Dedifferentiated amniotic fluid mesenchymal stem cell (primary cell): Measurements from ENCODE around the gene RAB30.

Experiments
- DNase-seq: peaks from one replicate; pipeline ENCODE4 v3.0.0-alpha.2; 2016; ENCODE audit errors: extremely low spot score

RAB30 gene

DNA sequence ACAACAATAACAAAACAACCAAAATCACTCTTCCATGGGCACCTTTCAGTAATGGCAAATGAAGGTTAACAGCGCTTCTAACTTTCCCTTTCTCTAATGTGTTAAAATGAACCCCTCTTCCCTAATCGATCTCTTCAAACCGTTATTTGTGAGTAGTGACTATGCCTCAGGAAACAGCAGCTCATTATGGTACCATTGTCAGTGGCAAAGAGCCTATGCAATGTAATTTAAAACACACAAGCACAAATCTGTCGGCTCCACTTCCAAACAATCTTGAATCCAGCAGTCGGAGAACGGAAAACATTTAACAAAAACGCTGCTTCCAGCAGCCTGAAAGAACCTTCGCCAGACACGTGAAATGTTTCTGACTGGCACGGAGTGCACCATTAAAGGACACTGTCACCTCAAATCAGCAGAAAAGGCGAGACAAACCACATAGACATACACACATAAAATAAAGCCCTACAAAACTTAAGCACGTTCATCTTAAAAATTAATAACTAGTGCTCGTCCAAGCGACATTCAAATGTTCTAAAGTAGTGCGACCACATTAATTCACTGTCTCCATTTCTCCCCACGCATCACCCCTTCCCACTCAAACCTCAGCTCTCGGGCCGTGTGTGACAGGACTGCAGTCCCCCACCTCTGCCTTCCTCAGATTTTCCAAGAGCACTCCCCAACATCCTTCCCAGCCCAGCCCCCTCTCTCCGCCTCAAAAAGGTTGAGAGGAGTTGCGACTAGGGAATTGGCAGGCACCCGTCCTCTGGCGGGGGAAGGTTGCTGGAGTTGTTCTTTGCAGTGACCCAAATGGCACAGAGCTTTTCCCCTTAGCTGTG, 748 bp downstream of the RAB30 start:
- DNase-seq, result peak; percentile 38

- peak; percentile 79 for DNase-seq
These were observed 1.5 kb downstream of the RAB30 start for GRCh38 chr11:83070044-83070701.

DNA sequence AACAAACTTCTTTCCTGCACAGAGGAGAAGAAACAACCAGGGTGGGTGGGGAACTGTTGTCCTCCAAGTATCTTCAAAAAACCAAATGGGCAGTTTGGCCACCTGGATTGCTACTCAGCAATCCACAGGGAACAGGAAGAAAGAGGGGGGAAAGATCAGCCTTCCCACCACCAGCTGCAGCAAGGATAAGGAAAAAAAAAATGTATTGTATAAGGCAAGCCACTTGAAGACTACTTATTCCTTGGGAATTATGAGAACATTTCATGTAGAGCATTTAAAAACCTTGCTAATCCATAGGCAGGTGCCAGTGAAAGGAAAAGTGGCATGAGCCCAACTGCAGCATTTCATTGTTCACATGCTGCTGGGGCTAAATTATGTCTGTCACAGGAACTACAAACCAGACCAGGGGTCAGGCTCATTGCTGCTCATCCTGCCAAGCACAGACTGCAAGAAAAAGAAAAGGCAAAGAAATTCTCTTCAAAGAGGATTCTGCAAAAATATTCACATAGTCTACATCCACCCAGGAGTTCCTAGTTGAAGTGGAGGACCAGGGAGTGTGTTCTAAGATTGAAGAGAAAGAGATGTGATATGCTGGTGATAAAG, 2.2 kb downstream of the RAB30 start:
- DNase-seq, result no peak

DNA sequence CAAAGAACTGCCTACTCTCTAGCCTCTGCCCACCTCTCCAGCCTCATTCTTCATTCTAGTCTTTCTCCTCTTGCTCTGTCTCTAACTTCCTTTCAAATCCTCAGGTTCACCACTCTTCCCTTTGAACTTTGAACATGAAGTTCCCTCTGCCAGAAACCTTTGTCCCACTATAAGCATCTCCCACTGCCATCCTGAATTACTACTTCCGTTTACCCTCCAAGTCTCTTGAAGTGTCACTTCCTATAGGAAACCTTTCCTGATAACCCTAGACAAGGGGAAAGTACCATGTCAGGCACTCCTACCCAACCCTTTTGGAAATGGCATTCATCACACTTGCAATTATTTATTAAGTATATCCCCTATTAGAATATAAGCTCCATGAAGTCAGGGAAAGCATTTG, 3.1 kb downstream of the RAB30 start:
- DNase-seq, result no peak

GRCh38 chr11:83064011-83064410, 7.7 kb downstream of the RAB30 start:
- no peak for DNase-seq

GRCh38 chr11:83063073-83063754, 8.5 kb downstream of the RAB30 start:
- peak; percentile 65 for DNase-seq

- no peak for DNase-seq
These were observed 9.8 kb downstream of the RAB30 start for GRCh38 chr11:83061883-83062282.

- no peak for DNase-seq
These were observed 10.7 kb downstream of the RAB30 start for GRCh38 chr11:83060965-83061364.

GRCh38 chr11:83057721-83058120, 14.0 kb downstream of the RAB30 start:
- no peak for DNase-seq

DNA sequence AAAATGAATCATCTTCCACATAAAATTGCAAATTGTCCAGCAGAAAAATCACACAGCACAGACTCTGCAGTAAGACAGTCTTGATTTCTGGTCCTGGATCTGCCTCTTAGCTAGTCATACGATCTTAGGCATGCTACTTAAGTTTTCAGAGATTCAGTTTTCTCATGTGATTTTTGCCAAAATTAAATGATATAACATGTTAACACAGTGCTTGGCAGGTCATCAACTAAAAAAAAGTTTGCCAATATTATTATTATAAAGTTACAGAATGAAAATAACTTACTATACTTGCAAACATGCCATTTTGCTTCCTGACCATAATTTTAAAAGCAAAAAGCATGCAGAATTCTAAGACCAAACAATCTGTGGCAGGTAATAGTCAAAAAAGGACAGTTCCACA, 15.1 kb downstream of the RAB30 start:
- no peak for DNase-seq

- no peak for DNase-seq
These were observed 15.5 kb downstream of the RAB30 start for GRCh38 chr11:83056204-83056603.

DNA sequence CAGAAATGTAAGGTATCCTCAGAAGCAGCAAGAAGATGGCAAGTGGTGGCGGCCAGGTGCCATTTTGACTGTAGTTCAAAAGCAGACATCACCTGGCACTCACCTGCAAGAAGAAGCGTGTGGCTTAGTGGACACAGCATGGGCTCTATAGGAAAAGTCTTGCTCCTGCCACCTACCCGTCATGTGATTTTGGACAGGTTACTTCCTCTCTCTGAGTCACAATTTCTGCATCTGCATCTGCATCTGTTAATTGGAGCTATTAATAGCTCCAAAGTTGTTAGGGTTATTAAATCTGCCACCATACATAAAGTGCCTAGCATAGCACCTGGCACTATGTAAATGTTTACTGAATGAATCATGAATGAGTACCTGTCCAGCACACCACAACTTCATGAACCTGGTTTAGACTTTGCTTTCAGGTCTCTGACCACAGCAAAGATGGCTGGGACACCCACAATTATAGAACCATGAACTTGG, 16.8 kb downstream of the RAB30 start:
- DNase-seq, result no peak

- no peak for DNase-seq
These were observed 17.7 kb downstream of the RAB30 start for GRCh38 chr11:83054001-83054400.

DNA sequence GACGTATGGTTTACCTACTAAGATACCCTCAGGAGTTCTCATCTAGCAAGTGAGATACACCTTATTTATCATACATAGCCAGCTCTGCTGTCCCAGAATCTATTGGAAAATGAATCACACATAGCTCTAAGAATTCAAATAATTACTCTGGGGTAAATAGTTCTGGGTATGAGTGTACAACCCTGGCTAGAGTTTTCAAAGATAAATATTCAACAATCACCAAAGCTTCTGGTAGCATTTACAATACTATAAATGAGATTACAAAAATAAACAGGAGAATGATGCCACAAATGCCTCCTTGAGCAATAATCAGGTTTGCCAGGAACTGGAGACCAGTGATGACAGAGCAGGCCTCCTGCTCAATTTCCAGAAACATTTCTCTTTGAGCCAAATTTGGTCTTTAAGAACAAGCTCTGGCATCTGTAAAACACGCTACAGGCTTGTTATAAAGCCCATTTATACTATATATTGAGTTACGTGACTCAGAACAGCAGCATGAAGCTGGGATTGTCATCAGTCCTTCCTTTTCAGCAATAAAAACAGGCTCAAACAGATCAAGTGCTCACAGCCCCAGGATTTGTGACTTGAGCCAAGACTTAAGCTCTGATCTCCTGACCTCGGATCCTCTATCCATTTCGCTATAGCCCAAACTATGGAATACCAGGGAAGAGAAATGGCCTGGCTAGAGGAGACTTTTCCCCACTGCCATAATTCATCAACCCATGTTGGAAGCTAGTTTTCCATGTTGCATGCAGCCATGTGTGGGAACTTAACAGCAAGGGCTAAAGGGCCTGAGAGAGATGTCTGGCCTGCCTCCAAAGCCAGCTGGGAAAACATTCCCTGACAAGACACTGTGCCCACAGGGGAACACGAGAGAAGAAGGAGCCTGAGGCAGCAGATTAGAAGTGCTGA, 19.7 kb downstream of the RAB30 start:
- DNase-seq, result peak; percentile 97

GRCh38 chr11:83047515-83048225, 24.0 kb downstream of the RAB30 start:
- no peak for DNase-seq

DNA sequence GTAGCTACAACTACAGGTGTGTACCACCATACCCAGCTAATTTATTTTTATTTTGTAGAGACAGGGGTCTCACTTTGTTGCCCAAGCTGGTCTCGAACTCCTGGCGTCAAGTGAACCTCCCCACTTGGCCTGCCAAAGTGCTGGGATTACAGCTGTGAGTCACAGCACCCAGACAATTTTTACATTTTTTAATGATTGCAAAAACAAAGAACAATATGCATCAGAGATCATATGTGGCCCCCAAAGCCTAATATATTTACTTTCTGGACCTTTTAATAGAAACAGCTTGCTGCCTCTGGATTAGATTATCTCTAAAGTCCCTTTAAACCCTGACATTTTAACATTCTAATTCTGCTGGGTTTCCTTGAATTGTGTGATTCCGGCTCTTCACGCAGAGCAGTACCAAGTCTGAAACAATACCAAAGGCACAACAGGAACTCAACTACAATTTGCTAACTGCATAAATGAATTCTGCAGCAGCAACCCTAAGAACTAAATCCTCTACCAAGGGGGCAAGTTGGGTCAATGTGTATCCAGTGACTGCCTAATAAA, 25.0 kb downstream of the RAB30 start:
- DNase-seq, result no peak

DNA sequence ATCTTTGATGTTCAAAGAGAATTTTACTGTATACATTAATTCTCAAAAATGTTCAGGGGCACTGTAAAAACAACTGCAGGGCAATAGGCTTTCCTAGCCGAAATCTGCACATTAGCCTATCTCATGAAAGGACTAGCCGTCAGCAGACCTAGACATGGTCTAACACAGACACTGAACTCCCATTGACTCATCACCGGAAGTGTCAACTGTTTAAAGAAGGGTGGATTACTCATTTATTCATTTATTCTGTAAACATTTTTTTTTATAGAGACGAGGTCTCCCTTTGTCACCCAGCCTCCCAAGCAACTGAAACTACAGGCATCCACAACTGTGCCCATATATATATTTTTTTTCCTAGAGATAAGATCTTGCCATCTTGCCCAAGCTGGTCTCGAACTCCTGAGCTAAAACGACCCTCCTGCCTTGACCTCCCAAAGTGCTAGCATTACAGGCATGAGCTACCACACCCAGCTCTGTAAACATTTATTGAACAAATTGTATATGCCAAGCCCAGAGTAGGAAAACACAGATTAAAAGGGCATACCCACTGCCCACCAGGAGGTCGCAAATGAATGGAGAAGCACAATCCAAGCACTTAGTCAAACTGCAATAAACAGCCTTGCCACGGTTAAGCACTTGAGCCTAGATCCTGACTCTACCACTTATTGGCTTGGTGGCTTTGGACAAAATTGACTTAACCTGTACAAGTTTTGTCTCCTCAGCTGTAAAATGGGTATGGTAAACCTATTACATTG, 26.6 kb downstream of the RAB30 start:
- no peak for DNase-seq

- no peak for DNase-seq
These were observed 28.6 kb downstream of the RAB30 start for GRCh38 chr11:83042964-83043711.

DNA sequence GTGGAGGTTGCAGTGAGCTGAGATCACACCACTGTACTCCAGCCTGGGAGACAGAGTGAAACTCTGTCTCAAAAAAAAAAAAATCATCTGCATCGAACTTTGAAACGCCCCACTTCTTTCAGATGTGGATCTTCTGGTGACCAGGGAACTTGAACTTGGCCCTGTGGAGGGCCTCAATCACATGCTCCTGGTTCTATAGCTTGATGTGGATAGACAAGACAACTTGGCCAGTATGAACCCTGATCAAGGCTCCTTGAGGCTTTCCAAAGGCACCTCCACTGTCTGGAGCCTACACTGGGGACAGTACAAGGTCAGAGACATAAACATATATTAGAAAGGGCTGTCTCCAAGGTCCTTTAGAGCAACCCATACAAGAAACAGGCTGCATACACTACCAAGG, 30.6 kb downstream of the RAB30 start:
- DNase-seq, result no peak
